Testis (tissue), 3 donors: Measurements from ENCODE around the gene C1QTNF3. TPM values are rescaled to one million over a fixed set of nuclear protein-coding genes. Genes with fewer than 3 reads are reported as not detected.

Experiments used
- DNase-seq: peaks from one replicate; pipeline ENCODE4 v3.0.0-alpha.2; 2019
- H3K27ac ChIP-seq, 2 donors: fragments of 200-600 bp; sonication (generic); one replicate each; pipeline ENCODE4 v1.5.1; 2019
- H3K27me3 ChIP-seq: fragments of 200-600 bp; sonication (generic); one replicate; pipeline ENCODE4 v1.5.1; 2019
- H3K36me3 ChIP-seq: fragments of 200-600 bp; sonication (generic); one replicate; pipeline ENCODE4 v1.5.1; 2017; ENCODE audit warnings: low read depth; ENCODE audit errors: missing control alignments
- H3K4me1 ChIP-seq: fragments of 200-600 bp; sonication (generic); one replicate; pipeline ENCODE4 v1.5.1; 2019
- H3K4me3 ChIP-seq, 2 donors: fragments of 200-600 bp; sonication (generic); one replicate each; pipeline ENCODE4 v1.5.1; 2017 to 2019
- H3K9me3 ChIP-seq: fragments of 200-600 bp; sonication (generic); one replicate; pipeline ENCODE4 v1.5.1; 2017
- POLR2A ChIP-seq: fragments of 450-650 bp; IDR thresholded peaks from one replicate; pipeline ENCODE4 v1.6.1; 2017; ENCODE audit warnings: antibody characterized with exemption, mild to moderate bottlenecking, moderate library complexity
- WGBS, 2 donors: methylation state at CpG; one replicate each; pipeline ENCODE4 v1.1.5; 2018; 5-methylcytosine and 5-hydroxymethylcytosine counted together
- intact Hi-C: fragments of 100-400 bp; cut with DNase I; formaldehyde crosslinking; loops from one replicate; pipeline ENCODE4 v1.15.1; 2023; ENCODE audit warnings: low total_unique reads
- polyA plus RNA-seq: library from polyadenylated mRNA; stranded (reverse); fragments of 350-450 nt; fragmentation: Illumina TruSeq; extraction: RNeasy Lipid Tissue Mini Kit (QIAGEN cat#74804); gene quantifications from one replicate; pipeline ENCODE4 v1.2.3, GENCODE V29; 2014; ENCODE audit warnings: low read depth, low replicate concordance; ENCODE audit not compliant: insufficient read depth
- total RNA-seq, 2 donors: library from RNA; depleted of rRNA; stranded (reverse); fragments of >200 nt; gene quantifications; one replicate each; pipeline ENCODE4 v1.2.3, GENCODE V29; 2016
- TF ChIP-seq, protein P1 (sequence below), 3 experiments: fragments of 450-650 bp in 2 of 3; fragments of 200-600 bp in 1 of 3; sonication (generic) in 1 of 3; IDR thresholded peaks; one replicate each; pipeline ENCODE4 v1.5.1; 2016 to 2019; ENCODE audit warnings: antibody characterized with exemption in 3 of 3, mild to moderate bottlenecking in 2 of 3, moderate library complexity in 1 of 3

Gene C1QTNF3
- total and polyA plus RNA-seq, 3 donors from 2014 or later, result 14.1 to 31.3 (median 27.1) TPM

DNA sequence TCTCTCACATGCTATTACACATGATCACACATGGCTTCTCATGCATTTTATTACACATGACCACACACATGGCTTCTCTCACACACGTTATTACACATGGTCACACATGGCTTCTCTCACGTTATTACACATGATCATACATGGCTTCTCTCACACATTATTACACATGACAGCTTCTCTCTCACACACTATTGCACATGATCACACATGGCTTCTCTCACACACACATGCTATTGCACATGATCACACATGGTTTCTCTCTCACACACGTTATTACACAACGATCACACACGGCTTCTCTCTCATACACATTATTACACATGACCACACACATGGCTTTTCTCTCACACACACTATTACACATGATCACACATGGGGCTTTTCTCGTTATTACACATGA is 57.6 kb downstream of the C1QTNF3 start:
- no peak overlapping the region for H3K27ac ChIP-seq
- TF ChIP-seq, protein P1, sequence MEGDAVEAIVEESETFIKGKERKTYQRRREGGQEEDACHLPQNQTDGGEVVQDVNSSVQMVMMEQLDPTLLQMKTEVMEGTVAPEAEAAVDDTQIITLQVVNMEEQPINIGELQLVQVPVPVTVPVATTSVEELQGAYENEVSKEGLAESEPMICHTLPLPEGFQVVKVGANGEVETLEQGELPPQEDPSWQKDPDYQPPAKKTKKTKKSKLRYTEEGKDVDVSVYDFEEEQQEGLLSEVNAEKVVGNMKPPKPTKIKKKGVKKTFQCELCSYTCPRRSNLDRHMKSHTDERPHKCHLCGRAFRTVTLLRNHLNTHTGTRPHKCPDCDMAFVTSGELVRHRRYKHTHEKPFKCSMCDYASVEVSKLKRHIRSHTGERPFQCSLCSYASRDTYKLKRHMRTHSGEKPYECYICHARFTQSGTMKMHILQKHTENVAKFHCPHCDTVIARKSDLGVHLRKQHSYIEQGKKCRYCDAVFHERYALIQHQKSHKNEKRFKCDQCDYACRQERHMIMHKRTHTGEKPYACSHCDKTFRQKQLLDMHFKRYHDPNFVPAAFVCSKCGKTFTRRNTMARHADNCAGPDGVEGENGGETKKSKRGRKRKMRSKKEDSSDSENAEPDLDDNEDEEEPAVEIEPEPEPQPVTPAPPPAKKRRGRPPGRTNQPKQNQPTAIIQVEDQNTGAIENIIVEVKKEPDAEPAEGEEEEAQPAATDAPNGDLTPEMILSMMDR (IDR thresholded peaks at IDR 0.05), result no peak
- no peak for TF ChIP-seq POLR2A
- no peaks in the 10 kb centered on the region for H3K9me3 ChIP-seq
- WGBS, 2 donors, result 80 to 85% methylated on average over 6 of the region's 6 CpGs
- intact Hi-C loops, result no loop called here
- no peaks in the 10 kb centered on the region for H3K36me3 ChIP-seq
- no peaks in the 10 kb centered on the region for H3K4me1 ChIP-seq
- DNase-seq, result no peak
- no peak overlapping the region for H3K4me3 ChIP-seq
- H3K27me3 ChIP-seq, result no peaks in the 10 kb centered on the region

DNA sequence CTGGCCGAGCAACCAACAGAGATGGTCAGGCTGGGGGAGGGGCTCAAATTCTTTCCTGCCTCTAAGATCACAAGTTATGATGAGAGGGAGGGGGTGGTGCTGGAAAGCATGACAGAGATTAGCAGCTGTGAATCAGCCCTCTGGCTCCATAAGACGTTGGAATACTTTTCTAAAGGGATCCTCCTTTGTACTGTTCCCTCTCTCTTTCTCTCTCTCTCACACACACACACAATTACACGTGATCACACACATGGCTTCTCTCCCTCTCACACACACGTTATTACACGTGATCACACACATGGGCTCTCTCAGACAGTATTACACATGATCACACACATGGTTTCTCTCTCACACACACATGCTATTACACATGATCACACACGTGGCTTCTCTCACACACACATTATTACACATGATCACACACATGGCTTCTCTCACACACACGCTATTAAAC is 58.3 kb downstream of the C1QTNF3 start, which contains the start of gene SLC45A2:
Gene SLC45A2, minus strand, starts transcription at position 23 of the 454 bp plus-strand sequence. CDS start 110 bp downstream, outside the sequence.
- TF ChIP-seq, protein P1 (IDR thresholded peaks at IDR 0.05), result no peak
- no peak for TF ChIP-seq POLR2A
- no peak within 1 kb of the TSS for H3K4me3 ChIP-seq
- H3K27ac ChIP-seq, result no peak within 1 kb of the TSS
- intact Hi-C loops, result no loop called here
- 46 to 57% methylated on average over 7 of the region's 7 CpGs for WGBS, 2 donors
- H3K27me3 ChIP-seq, result no peaks in the 10 kb centered on the region
- no peaks in the 10 kb centered on the region for H3K9me3 ChIP-seq
- no peaks in the 10 kb centered on the region for H3K4me1 ChIP-seq
- H3K36me3 ChIP-seq, result no peaks in the 10 kb centered on the region
- no peak for DNase-seq

DNA sequence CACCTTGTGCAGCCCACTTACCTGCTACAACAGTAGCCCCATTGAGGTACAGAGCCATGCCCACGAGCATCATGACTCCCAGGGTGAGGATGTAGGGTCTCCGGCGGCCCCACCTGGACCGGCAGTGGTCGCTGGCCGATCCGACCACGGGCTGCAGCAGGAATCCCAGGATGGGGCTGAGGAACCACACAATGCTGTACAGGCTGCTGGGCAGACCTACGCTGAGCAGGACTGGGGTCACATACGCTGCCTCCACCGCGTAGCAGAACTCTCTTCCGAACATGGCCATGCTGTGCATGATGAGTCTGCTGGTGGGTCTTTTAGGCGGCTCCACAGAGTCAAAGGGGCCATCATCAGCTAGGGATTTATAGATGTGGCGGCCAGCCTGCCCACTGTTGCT is 58.8 kb downstream of the C1QTNF3 start:
- DNase-seq, result no peak
- TF ChIP-seq, protein P1 (IDR thresholded peaks at IDR 0.05), result no peak
- H3K27ac ChIP-seq, result no peak overlapping the region
- H3K9me3 ChIP-seq, result no peaks in the 10 kb centered on the region
- no peaks in the 10 kb centered on the region for H3K36me3 ChIP-seq
- intact Hi-C loops, result no loop called here
- no peak overlapping the region for H3K4me3 ChIP-seq
- H3K27me3 ChIP-seq, result no peaks in the 10 kb centered on the region
- H3K4me1 ChIP-seq, result no peaks in the 10 kb centered on the region
- WGBS, 2 donors, result 56 to 75% methylated on average over 11 to 14 of the region's 15 CpGs

DNA sequence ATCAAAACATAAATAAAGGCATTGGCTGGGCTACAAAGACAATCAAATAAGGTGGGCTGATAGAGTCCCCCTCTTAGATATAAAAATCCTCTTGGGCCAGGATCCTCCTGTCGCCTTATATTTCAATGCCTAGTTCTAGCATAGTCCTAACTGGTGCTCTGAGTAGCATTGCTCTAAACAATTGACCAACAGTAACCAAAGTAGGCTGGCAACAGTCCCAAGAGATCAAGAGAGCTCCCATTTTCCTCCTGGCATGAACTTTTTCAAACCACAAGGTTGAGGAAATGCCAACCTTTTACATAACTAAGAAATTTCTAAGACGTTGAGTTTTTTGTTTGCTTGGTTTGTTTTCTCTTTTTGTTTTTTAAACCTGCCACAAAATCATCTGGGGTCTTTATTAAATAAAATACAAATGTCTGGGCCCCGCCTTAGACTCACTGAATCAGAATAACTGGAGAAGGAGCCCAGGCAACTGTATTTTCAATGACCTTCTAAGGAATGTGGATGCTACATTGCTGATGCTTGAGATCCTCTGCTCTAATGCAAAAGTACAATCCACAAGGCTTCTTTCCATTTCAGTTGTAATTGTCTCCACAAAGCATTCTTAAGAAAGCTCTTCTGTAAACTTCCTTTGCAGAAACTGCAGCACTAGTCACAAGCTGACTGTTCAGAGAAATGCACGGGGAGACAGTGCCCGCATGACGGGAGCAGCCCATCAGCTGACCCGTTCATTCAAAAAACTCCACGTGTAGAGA is 61.4 kb downstream of the C1QTNF3 start:
- TF ChIP-seq POLR2A, result no peak
- TF ChIP-seq, protein P1 (IDR thresholded peaks at IDR 0.05), result no peak
- no peaks in the 10 kb centered on the region for H3K9me3 ChIP-seq
- intact Hi-C loops, result no loop called here
- H3K27me3 ChIP-seq, result no peaks in the 10 kb centered on the region
- no peak overlapping the region for H3K27ac ChIP-seq
- H3K4me3 ChIP-seq, result no peak overlapping the region
- 78 to 83% methylated on average over 8 of the region's 8 CpGs for WGBS, 2 donors
- no peak for DNase-seq
- H3K36me3 ChIP-seq, result no peaks in the 10 kb centered on the region
- H3K4me1 ChIP-seq, result no peaks in the 10 kb centered on the region

DNA sequence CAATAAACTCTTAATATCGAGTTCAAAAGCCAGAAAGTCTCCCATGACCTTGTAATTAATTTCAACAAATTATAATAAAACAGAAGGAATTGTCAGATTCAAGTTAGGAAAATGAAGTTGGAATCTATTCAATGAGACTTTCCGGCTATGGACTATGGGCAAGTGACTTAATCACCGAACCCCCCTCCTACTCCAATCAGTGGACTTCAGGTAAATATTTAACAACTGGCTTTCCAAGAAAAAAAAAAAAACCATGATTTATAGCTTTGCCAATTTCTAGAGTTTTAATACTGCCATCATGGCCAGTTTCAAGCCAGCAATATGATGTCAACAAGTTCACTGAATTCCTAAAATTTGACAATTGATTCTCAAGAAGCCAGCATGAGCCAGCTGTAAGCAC is 63.0 kb downstream of the C1QTNF3 start:
- H3K9me3 ChIP-seq, result no peaks in the 10 kb centered on the region
- TF ChIP-seq POLR2A, result no peak
- TF ChIP-seq, protein P1 (IDR thresholded peaks at IDR 0.05), result no peak
- 88 to 92% methylated on average over 3 of the region's 3 CpGs for WGBS, 2 donors
- no peaks in the 10 kb centered on the region for H3K36me3 ChIP-seq
- no peaks in the 10 kb centered on the region for H3K27me3 ChIP-seq
- H3K4me1 ChIP-seq, result no peaks in the 10 kb centered on the region
- no peak for DNase-seq
- no peak overlapping the region for H3K4me3 ChIP-seq
- no peak overlapping the region for H3K27ac ChIP-seq
- intact Hi-C loops, result no loop called here
